ENCODE data around the gene OR10R2. TPM values are rescaled to one million over a fixed set of nuclear protein-coding genes. Genes with fewer than 3 reads are reported as not detected.

OR10R2 gene
- total RNA-seq, 1 experiment from 2014 or later = not detected

- DNase-seq (ENCODE audit: low read depth) = no peak
Observed at GRCh38 chr1:158527190-158527815, 55.3 kb downstream of the OR10R2 start.

Other genes with a start within 250 kb of the OR10R2 start
- gene CD1A, start 217.8 kb upstream of the OR10R2 start, total RNA-seq (2014; rRNA removed; shearing (Covaris generic)) = not detected in 2 replicates
- not detected in 2 replicates for gene CD1C, start 182.3 kb upstream of the OR10R2 start, total RNA-seq (2014; rRNA removed; shearing (Covaris generic))
- not detected in 2 replicates for gene CD1B, start 140.7 kb upstream of the OR10R2 start, total RNA-seq (2014; rRNA removed; shearing (Covaris generic))
- gene CD1E, start 118.3 kb upstream of the OR10R2 start, total RNA-seq (2014; rRNA removed; shearing (Covaris generic)) = not detected in 2 replicates
- not detected in 2 replicates for gene OR10T2, start 72.8 kb upstream of the OR10R2 start, total RNA-seq (2014; rRNA removed; shearing (Covaris generic))
- not detected in 2 replicates for gene OR10K2, start 46.0 kb upstream of the OR10R2 start, total RNA-seq (2014; rRNA removed; shearing (Covaris generic))
- not detected in 2 replicates for gene OR10K1, start 10.4 kb upstream of the OR10R2 start, total RNA-seq (2014; rRNA removed; shearing (Covaris generic))
- gene OR6Y1, start 82.2 kb downstream of the OR10R2 start, total RNA-seq (2014; rRNA removed; shearing (Covaris generic)) = not detected in 2 replicates
- not detected in 2 replicates for gene OR6P1, start 98.4 kb downstream of the OR10R2 start, total RNA-seq (2014; rRNA removed; shearing (Covaris generic))
- not detected in 2 replicates for gene OR10X1, start 107.7 kb downstream of the OR10R2 start, total RNA-seq (2014; rRNA removed; shearing (Covaris generic))
- gene OR10Z1, start 133.0 kb downstream of the OR10R2 start, total RNA-seq (2014; rRNA removed; shearing (Covaris generic)) = not detected in 2 replicates
- 0.06 and 0.42 TPM in 2 replicates for gene SPTA1, start 214.5 kb downstream of the OR10R2 start, total RNA-seq (2014; rRNA removed; shearing (Covaris generic))
- gene OR6K2, start 228.4 kb downstream of the OR10R2 start, total RNA-seq (2014; rRNA removed; shearing (Covaris generic)) = not detected in 2 replicates
- not detected in 2 replicates for gene OR6K3, start 248.5 kb downstream of the OR10R2 start, total RNA-seq (2014; rRNA removed; shearing (Covaris generic))